Keratinocyte (primary cell): ENCODE measurements around the gene PDE6G. TPM values are rescaled to one million over a fixed set of nuclear protein-coding genes. Genes with fewer than 3 reads are reported as not detected.

Experiments used
- DNase-seq: peaks from one replicate; pipeline ENCODE4 v3.0.0-alpha.2; 2011; ENCODE audit warnings: low read depth, missing footprints, low spot score
- FAIRE-seq: peaks from 2 replicates; lab custom pipeline; 2011; peaks lifted over from hg19 to GRCh38; lab: Jason Lieb, UNC
- H2AFZ ChIP-seq: 2 replicates; pipeline ENCODE4 v1.6.0; 2012; ENCODE audit warnings: low read length, control low read depth, inconsistent platforms; ENCODE audit not compliant: control insufficient read depth
- H3K27ac ChIP-seq: 2 replicates; pipeline ENCODE4 v1.5.1; 2011; ENCODE audit warnings: low read length; ENCODE audit not compliant: control insufficient read depth, insufficient read depth
- H3K27me3 ChIP-seq: 3 replicates; pipeline ENCODE4 v1.6.0; 2011; ENCODE audit warnings: low read length; ENCODE audit not compliant: control insufficient read depth, insufficient read depth; ENCODE audit errors: extremely low read depth
- H3K36me3 ChIP-seq, 2 experiments: 2 replicates in 1 of 2; 3 replicates in 1 of 2; pipeline ENCODE4 v1.5.1; 2011; ENCODE audit warnings: low read length in 2 of 2, mild to moderate bottlenecking in 1 of 2; ENCODE audit not compliant: control insufficient read depth in 2 of 2, insufficient read depth in 2 of 2; ENCODE audit errors: extremely low read depth in 1 of 2
- H3K4me1 ChIP-seq: 3 replicates; pipeline ENCODE4 v1.5.1; 2011; ENCODE audit warnings: low read length; ENCODE audit not compliant: control insufficient read depth, insufficient read depth; ENCODE audit errors: extremely low read depth
- H3K4me2 ChIP-seq: 3 replicates; pipeline ENCODE4 v1.6.0; 2011; ENCODE audit warnings: low read depth, low read length; ENCODE audit not compliant: control insufficient read depth, insufficient read depth; ENCODE audit errors: extremely low read depth
- H3K4me3 ChIP-seq, 3 experiments: fragments of 200-600 bp in 1 of 3; sonication (generic) in 1 of 3; 2 replicates in 2 of 3; 3 replicates in 1 of 3; pipeline ENCODE4 v1.5.1; 2011 to 2016; ENCODE audit warnings: low read length in 3 of 3, mild to moderate bottlenecking in 3 of 3, control low read depth in 2 of 3, inconsistent platforms in 1 of 3, low read depth in 1 of 3, mixed read lengths in 1 of 3, mixed run types in 1 of 3, moderate library complexity in 1 of 3; ENCODE audit not compliant: control insufficient read depth in 2 of 3, insufficient read depth in 2 of 3; ENCODE audit errors: extremely low read depth in 1 of 3
- H3K79me2 ChIP-seq: 2 replicates; pipeline ENCODE4 v1.6.0; 2012; ENCODE audit warnings: low read length; ENCODE audit not compliant: control insufficient read depth, insufficient read depth
- H3K9ac ChIP-seq: 3 replicates; pipeline ENCODE4 v1.6.0; 2011; ENCODE audit warnings: low read length; ENCODE audit not compliant: control insufficient read depth, insufficient read depth; ENCODE audit errors: extremely low read depth
- H3K9me1 ChIP-seq: 3 replicates; pipeline ENCODE4 v1.6.0; 2011; ENCODE audit warnings: low read length; ENCODE audit not compliant: control insufficient read depth, insufficient read depth; ENCODE audit errors: extremely low read depth
- H3K9me3 ChIP-seq: 2 replicates; pipeline ENCODE4 v1.5.1; 2012; ENCODE audit warnings: low read depth, low read length; ENCODE audit not compliant: control insufficient read depth
- H4K20me1 ChIP-seq: 3 replicates; pipeline ENCODE4 v1.6.0; 2011; ENCODE audit warnings: low read length; ENCODE audit not compliant: control insufficient read depth, insufficient read depth; ENCODE audit errors: extremely low read depth
- CTCF ChIP-seq, 3 experiments: IDR thresholded peaks in 1 of 3; conservative IDR thresholded peaks in 1 of 3; optimal IDR thresholded peaks in 1 of 3; 2 replicates in 2 of 3; 3 replicates in 1 of 3; pipeline versions ENCODE3 to v1.5.1; 2011; ENCODE audit warnings: low read length in 3 of 3, mild to moderate bottlenecking in 3 of 3, moderate library complexity in 2 of 3, control low read depth in 1 of 3, inconsistent platforms in 1 of 3; ENCODE audit not compliant: insufficient read depth in 2 of 3; ENCODE audit errors: extremely low read depth in 1 of 3
- EZH2 ChIP-seq: IDR thresholded peaks from one replicate; pipeline ENCODE4 v1.6.1; 2012; ENCODE audit warnings: inconsistent platforms, mild to moderate bottlenecking, low read length, moderate library complexity
- dilution Hi-C: fragments of 300-500 bp; cut with MboI; formaldehyde crosslinking; loops from one replicate; pipeline ENCODE4 v1.7.0; 2020; ENCODE audit warnings: low sequenced_read_pairs; ENCODE audit not compliant: extremely low pct_ligation_motif_present
- polyA plus RNA-seq, 5 experiments: library from polyadenylated mRNA; depleted of rRNA in 3 of 5; stranded (reverse) in 3 of 5; stranded (forward) in 1 of 5; unstranded in 1 of 5; fragments of >200 nt; gene quantifications; 1 replicate in 1 of 5; 2 replicates in 3 of 5; 3 replicates in 1 of 5; pipeline versions ENCODE4 v1.2.1 to v1.2.3, GENCODE V29; 2011 to 2012; ENCODE audit warnings: missing spikeins in 2 of 5, low read depth in 1 of 5, low replicate concordance in 1 of 5

Gene PDE6G
- polyA plus RNA-seq, 1 donor (not counting 4 experiments of a cell fraction or from before 2014, with no cell fraction given), result not detected

DNA sequence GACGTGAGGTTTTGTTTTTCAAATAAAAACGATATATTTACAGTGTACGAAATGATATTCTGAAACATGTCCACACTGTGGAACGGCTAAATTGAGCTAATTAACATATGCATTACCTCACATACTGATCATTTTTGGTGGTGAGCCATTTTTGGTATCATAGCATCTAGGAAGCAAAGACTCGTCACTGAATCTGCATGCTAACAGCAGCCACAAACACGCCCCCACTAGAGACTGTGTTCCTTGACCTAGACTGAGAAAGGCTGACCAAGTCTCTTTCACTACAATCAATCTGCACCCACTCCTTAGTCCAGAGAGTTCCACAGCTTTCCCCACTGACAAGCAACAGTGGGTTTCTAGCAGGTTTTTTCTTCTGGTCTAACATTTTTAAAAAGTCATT is 48.9 kb downstream of the PDE6G start:
- no peaks in the 10 kb centered on the region for H3K4me1 ChIP-seq
- TF ChIP-seq CTCF (optimal IDR thresholded peaks at IDR 0.05 in 1 of 3, IDR thresholded peaks at IDR 0.05 in 1 of 3, conservative IDR thresholded peaks at IDR 0.05 in 1 of 3; ENCODE audit: extremely low read depth in 1 of 3, insufficient read depth in 2 of 3, low read length in 3 of 3) (no peak), EZH2 (no peak)
- H3K4me3 ChIP-seq, result no peak overlapping the region
- H2AFZ ChIP-seq, result no peak overlapping the region
- H3K9me1 ChIP-seq, result peaks cover 3% of the 10 kb centered on the region
- FAIRE-seq, result no peak
- H3K36me3 ChIP-seq, result peaks cover 32 to 43% of the 10 kb centered on the region in 2 experiments
- no peak for DNase-seq
- no peak overlapping the region for H3K27ac ChIP-seq
- no peak overlapping the region for H3K4me2 ChIP-seq
- H3K9me3 ChIP-seq, result no peaks in the 10 kb centered on the region
- H3K27me3 ChIP-seq, result no peaks in the 10 kb centered on the region
- dilution Hi-C loops, result no loop called here
- H3K9ac ChIP-seq, result no peak overlapping the region
- H3K79me2 ChIP-seq, result peaks cover 17% of the 10 kb centered on the region
- peaks cover 5% of the 10 kb centered on the region for H4K20me1 ChIP-seq

DNA sequence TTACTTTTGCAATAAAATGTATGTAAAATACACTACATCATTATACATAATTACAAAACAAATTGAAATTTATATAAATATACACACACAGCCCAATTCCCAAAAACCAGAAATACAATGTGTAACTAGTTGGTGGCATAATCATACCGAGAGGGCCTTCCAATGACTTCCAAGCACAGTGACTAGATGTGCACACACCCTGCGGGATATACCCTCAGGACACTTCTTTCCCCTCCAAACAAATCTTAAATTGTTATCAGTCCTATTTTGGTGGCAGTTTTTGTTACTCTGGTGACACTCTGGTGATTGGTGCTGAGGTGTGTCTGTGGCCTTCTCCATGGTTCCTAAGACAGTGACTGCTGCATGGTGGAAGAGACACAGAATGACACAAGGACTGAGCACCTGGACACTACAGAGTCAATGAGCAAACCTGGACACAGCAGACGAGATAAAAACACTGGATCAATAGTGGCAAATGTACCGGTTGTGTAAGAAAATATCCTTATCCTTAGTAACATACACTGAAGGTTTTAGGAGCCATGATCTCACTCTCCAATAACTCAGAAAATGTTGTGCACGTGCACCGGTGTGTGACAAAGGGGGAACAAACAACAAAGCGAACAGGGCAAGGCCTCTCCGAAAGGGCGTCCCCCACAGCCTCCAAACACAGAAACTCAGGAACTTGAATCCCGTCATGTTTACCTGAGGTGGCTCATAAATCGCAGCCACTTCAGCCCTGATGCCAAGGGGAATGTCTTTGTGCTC is 52.3 kb downstream of the PDE6G start:
- Histone ChIP-seq H4K20me1 (peaks cover 14% of the 10 kb centered on the region), H3K4me2 (no peak overlapping the region), H3K27ac (no peak overlapping the region), H3K4me1 (no peaks in the 10 kb centered on the region), H3K27me3 (no peaks in the 10 kb centered on the region), H3K79me2 (peaks cover 16% of the 10 kb centered on the region), H3K36me3 (peaks cover 39 to 44% of the 10 kb centered on the region in 2 experiments), H3K9me3 (no peaks in the 10 kb centered on the region), H3K4me3 (no peak overlapping the region), H2AFZ (no peak overlapping the region), H3K9me1 (no peaks in the 10 kb centered on the region), H3K9ac (no peak overlapping the region)
- FAIRE-seq (no peak), DNase-seq (no peak)
- TF ChIP-seq EZH2 (no peak), CTCF (optimal IDR thresholded peaks at IDR 0.05 in 1 of 3, IDR thresholded peaks at IDR 0.05 in 1 of 3, conservative IDR thresholded peaks at IDR 0.05 in 1 of 3; ENCODE audit: extremely low read depth in 1 of 3, insufficient read depth in 2 of 3, low read length in 3 of 3) (no peak)
- dilution Hi-C loops, result no loop called here
